Tibial artery (tissue), 4 donors: Measurements from ENCODE around the gene YWHAG.
"Not testable (repeated sequence)": the region's sequence is repeated elsewhere in the genome, so short reads cannot be mapped to it uniquely, and the experiment has no call there.

Source experiments
- DNase-seq, 2 donors: peaks; one replicate each; pipeline ENCODE4 v3.0.0-alpha.2; 2019
- H3K27ac ChIP-seq, 2 donors: fragments of 200-600 bp; sonication (generic) in 1 of 2; 1 replicate in 1 of 2; 2 replicates in 1 of 2; pipeline ENCODE4 v1.5.1; 2018 to 2019; ENCODE audit warnings: mild to moderate bottlenecking in 1 of 2
- H3K27me3 ChIP-seq, 2 donors: fragments of 200-600 bp; sonication (generic) in 1 of 2; one replicate each; pipeline versions ENCODE4 v1.5.1 to v1.6.0; 2016 to 2019
- H3K36me3 ChIP-seq, 3 donors: fragments of 200-600 bp; sonication (generic) in 2 of 3; one replicate each; pipeline ENCODE4 v1.5.1; 2016 to 2019; ENCODE audit warnings: mild to moderate bottlenecking in 2 of 3
- H3K4me1 ChIP-seq, 4 donors: fragments of 200-600 bp; sonication (generic) in 2 of 4; 1 replicate in 3 of 4; 2 replicates in 1 of 4; pipeline ENCODE4 v1.5.1; 2016 to 2019
- H3K4me3 ChIP-seq, 2 donors: fragments of 200-600 bp; sonication (generic) in 1 of 2; 1 replicate in 1 of 2; 2 replicates in 1 of 2; pipeline ENCODE4 v1.5.1; 2018 to 2019; ENCODE audit warnings: mild to moderate bottlenecking in 2 of 2
- H3K9me3 ChIP-seq, 3 donors: fragments of 200-600 bp; sonication (generic) in 1 of 3; one replicate each; pipeline ENCODE4 v1.5.1; 2016 to 2019
- intact Hi-C: fragments of 100-400 bp; cut with DNase I; formaldehyde crosslinking; loops from one replicate; pipeline ENCODE4 v1.15.0; 2023; ENCODE audit warnings: low total_unique reads
- TF ChIP-seq, protein P1 (sequence below), 2 experiments: fragments of 200-600 bp in 1 of 2; fragments of 450-650 bp in 1 of 2; IDR thresholded peaks; one replicate each; pipeline ENCODE4 v1.5.1; 2017 to 2019; ENCODE audit warnings: antibody characterized with exemption in 2 of 2, mild to moderate bottlenecking in 1 of 2, moderate library complexity in 1 of 2

YWHAG gene

GRCh38 chr7:76296743-76297740, 61.7 kb downstream of the YWHAG start:
- TF ChIP-seq, protein P1, sequence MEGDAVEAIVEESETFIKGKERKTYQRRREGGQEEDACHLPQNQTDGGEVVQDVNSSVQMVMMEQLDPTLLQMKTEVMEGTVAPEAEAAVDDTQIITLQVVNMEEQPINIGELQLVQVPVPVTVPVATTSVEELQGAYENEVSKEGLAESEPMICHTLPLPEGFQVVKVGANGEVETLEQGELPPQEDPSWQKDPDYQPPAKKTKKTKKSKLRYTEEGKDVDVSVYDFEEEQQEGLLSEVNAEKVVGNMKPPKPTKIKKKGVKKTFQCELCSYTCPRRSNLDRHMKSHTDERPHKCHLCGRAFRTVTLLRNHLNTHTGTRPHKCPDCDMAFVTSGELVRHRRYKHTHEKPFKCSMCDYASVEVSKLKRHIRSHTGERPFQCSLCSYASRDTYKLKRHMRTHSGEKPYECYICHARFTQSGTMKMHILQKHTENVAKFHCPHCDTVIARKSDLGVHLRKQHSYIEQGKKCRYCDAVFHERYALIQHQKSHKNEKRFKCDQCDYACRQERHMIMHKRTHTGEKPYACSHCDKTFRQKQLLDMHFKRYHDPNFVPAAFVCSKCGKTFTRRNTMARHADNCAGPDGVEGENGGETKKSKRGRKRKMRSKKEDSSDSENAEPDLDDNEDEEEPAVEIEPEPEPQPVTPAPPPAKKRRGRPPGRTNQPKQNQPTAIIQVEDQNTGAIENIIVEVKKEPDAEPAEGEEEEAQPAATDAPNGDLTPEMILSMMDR (IDR thresholded peaks at IDR 0.05), result peak in 1 of 2 experiments; percentile 17
- Histone ChIP-seq H3K4me1 (peaks cover 16 to 84% (median 61%) of the 10 kb centered on the region in 4 donors), H3K4me3 (peak overlapping the region in 1 of 2 donors; percentile 13), H3K27ac (peak overlapping the region; percentile 95 to 100), H3K36me3 (no peaks in the 10 kb centered on the region), H3K9me3 (no peaks in the 10 kb centered on the region), H3K27me3 (no peaks in the 10 kb centered on the region)
- DNase-seq, result peak; percentile 78 to 90
- intact Hi-C loops, result no loop called here

DNA sequence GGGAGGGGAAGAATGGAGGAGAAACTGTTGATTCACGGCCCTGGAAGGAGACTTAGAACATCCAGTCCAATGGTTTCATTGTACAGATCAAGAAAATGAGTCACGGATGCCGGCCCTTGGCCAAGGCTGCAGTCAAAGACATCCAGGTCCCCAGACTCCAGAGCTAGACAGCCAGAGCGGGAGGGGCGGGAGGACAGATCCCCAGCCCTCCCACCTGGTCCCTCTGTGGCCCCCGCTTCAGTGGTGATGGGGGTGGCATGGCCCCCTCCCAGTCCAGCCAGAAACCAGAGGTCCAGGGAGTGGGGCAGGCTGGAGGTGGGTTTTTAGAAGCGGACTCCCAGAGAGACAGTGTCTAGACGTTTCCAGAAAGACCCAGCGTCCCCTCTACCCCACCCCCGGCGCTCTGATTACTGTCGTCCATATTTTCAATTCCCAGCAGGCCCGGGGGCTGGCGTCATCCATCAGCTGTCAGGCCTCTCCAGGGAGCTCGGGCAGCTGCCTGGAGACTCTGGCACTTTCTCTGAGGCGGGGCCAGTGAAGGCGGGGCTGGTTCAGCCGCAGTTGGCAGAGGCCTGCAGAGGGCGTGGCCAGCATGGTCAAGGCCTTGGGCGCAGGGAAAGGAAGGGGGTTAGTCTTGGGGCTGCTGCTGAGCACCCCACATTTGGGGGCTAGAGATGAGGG, 64.3 kb downstream of the YWHAG start:
- intact Hi-C loops, result loop anchor here (1.0 kb wide), 1 partner anchor 24 kb away; no protein-coding TSS in a partner anchor
- Histone ChIP-seq H3K9me3 (no peaks in the 10 kb centered on the region), H3K4me3 (peak overlapping the region; percentile 39 to 45), H3K4me1 (peaks cover 27 to 77% (median 58%) of the 10 kb centered on the region in 4 donors), H3K27me3 (no peaks in the 10 kb centered on the region), H3K36me3 (no peaks in the 10 kb centered on the region), H3K27ac (peak overlapping the region; percentile 95 to 100)
- DNase-seq, result peak; percentile 98 to 99
- TF ChIP-seq, protein P1 (IDR thresholded peaks at IDR 0.05), result peak in 1 of 2 experiments; percentile 6

DNA sequence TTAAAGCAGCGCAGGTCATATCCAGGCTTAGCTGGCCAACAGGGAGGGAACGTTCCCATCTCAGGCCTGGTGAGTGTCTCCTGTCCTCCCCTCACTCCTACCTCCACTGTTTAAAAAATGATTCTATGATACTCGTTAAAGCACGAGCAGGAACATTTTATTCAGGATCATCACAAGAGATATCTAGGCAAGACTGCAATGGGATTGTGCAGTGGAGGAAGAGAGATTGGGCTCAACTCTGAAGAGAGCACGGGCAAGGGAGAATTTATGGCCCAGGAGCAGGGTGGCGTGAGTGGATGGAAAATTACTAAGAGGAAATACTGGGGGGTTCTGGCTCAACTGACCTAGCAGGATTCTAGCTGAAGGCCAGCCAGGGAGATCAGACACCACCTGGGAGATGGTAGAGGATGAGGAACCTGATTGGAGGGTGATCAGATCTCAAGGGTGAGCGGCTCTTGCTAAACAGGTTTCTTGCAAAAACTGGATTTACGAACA, 65.3 kb downstream of the YWHAG start:
- Histone ChIP-seq H3K4me1 (peaks cover 27 to 72% (median 58%) of the 10 kb centered on the region in 4 donors), H3K27me3 (no peaks in the 10 kb centered on the region), H3K9me3 (no peaks in the 10 kb centered on the region), H3K27ac (peak overlapping the region; percentile 95 to 100), H3K36me3 (no peaks in the 10 kb centered on the region), H3K4me3 (peak overlapping the region in 1 of 2 donors; percentile 45)
- intact Hi-C loops, result no loop called here
- TF ChIP-seq, protein P1 (IDR thresholded peaks at IDR 0.05), result no peak
- DNase-seq, result no peak

DNA sequence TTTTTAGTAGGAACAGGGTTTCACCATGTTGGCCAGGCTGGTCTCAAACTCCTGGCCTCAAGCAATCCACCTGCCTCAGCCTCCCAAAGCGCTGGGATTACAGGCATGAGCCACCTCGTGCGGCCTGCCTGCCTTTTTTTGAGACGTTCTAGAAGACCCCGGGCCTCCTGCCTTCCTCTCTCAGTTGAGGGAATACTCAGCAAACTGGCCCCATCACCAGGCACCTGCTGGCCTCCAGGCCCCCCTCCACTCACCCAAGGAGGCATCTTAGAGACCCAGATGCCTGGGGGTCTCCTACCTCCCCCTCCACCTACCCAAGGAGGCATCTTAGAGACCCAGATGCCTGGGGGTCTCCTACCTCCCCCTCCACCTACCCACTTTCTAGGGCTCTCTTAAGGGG, 65.9 kb downstream of the YWHAG start:
- H3K27me3 ChIP-seq, intact Hi-C loops, DNase-seq, H3K36me3 ChIP-seq, H3K9me3 ChIP-seq: not testable (repeated sequence)
- peak overlapping the region; percentile 95 to 100 for H3K27ac ChIP-seq
- H3K4me3 ChIP-seq, result peak overlapping the region; percentile 38 to 52
- H3K4me1 ChIP-seq, result peaks cover 27 to 67% (median 58%) of the 10 kb centered on the region in 4 donors

DNA sequence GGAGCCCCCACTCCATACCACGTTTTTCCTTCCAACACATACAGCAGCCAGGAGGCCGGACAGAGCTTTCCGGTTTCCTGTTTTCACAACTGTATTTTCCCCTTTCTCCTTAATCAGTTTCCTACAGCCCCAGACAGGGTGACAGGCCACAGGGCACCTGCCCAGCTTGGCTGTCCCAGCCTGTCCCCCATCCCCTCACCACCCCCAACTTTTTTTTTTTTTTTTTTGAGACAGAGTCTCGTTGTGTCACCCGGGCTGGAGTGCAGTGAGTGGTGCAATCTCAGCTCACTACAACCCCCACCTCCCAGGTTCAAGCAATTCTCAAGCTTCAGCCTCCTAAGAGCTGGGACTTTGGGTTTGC, 66.6 kb downstream of the YWHAG start:
- Histone ChIP-seq H3K27me3 (no peaks in the 10 kb centered on the region), H3K36me3 (no peaks in the 10 kb centered on the region), H3K4me1 (peaks cover 27 to 59% (median 52%) of the 10 kb centered on the region in 4 donors), H3K4me3 (peak overlapping the region; percentile 38 to 52), H3K27ac (peak overlapping the region; percentile 95 to 100), H3K9me3 (no peaks in the 10 kb centered on the region)
- peak; percentile 72 to 82 for DNase-seq
- intact Hi-C loops, result no loop called here
- TF ChIP-seq, protein P1 (IDR thresholded peaks at IDR 0.05), result no peak
